Measurements from ENCODE around the gene LIPT2.

GRCh38 chr11:74474316-74474715 is 19.2 kb downstream of the LIPT2 start:
- TF ChIP-seq TARDBP (IDR thresholded peaks at IDR 0.05) = no peak
- no peak for TF ChIP-seq FOXM1 (IDR thresholded peaks at IDR 0.05; ENCODE audit: borderline replicate concordance)
- TF ChIP-seq, protein P1, sequence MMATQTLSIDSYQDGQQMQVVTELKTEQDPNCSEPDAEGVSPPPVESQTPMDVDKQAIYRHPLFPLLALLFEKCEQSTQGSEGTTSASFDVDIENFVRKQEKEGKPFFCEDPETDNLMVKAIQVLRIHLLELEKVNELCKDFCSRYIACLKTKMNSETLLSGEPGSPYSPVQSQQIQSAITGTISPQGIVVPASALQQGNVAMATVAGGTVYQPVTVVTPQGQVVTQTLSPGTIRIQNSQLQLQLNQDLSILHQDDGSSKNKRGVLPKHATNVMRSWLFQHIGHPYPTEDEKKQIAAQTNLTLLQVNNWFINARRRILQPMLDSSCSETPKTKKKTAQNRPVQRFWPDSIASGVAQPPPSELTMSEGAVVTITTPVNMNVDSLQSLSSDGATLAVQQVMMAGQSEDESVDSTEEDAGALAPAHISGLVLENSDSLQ (IDR thresholded peaks at IDR 0.05) = no peak
- TF ChIP-seq ZNF384 (IDR thresholded peaks at IDR 0.05) = no peak
- no peak for TF ChIP-seq FOXA1 (IDR thresholded peaks at IDR 0.05)
- no peak for TF ChIP-seq SP1 (IDR thresholded peaks at IDR 0.05)
- no peak for TF ChIP-seq HDGF (IDR thresholded peaks at IDR 0.05; ENCODE audit: borderline replicate concordance)
- TF ChIP-seq SUZ12 (IDR thresholded peaks at IDR 0.05) = no peak
- TF ChIP-seq ARNT (IDR thresholded peaks at IDR 0.05) = no peak
- no peak for TF ChIP-seq FOXK2 (IDR thresholded peaks at IDR 0.05)
- TF ChIP-seq NFRKB (IDR thresholded peaks at IDR 0.05) = no peak
- TF ChIP-seq L3MBTL2 (conservative IDR thresholded peaks at IDR 0.05) = no peak
